HCT116 (cell line): ENCODE data around the gene LMNTD2. TPM values are rescaled to one million over a fixed set of nuclear protein-coding genes. Genes with fewer than 3 reads are reported as not detected.

Experiments used
- ATAC-seq: fragments of 200-7000 bp; cut with Tn5 transposase; 2 replicates; pipeline ENCODE4 v1.9.1; 2020; ENCODE audit warnings: mild to moderate bottlenecking, moderate library complexity
- BruUV-seq: library from RNA; stranded (reverse); fragments of 400-500 nt; replicated peaks from 2 replicates; lab custom pipeline; 2021; lab: Mats Ljungman, UMichigan
- CTCF ChIA-PET: fragments of 300-600 bp; sonication (Branson Sonifier 250); formaldehyde crosslinking; loops from one replicate; lab custom pipeline; 2021; ENCODE audit warnings: antibody characterized with exemption; lab: Charles Lee
- POLR2A ChIA-PET: fragments of 300-600, 350-600 bp; sonication (Branson Sonifier 250); formaldehyde crosslinking; loops from one replicate; lab custom pipeline; 2021; ENCODE audit warnings: antibody characterized with exemption; lab: Charles Lee
- RAD21 ChIA-PET, 2 experiments: fragments of 300-600 bp; sonication (Branson Sonifier 250); formaldehyde crosslinking; loops; one replicate each; lab custom pipeline; 2023; ENCODE audit warnings: low total read pairs in 2 of 2; ENCODE audit not compliant: uncharacterized antibody in 2 of 2, unreplicated experiment in 2 of 2, low non-redundant PET in 1 of 2; lab: Charles Lee
- DNase-seq: peaks from one replicate; pipeline ENCODE4 v3.0.0-alpha.2; 2010; ENCODE audit warnings: low read depth, low spot score
- H2AFZ ChIP-seq: fragments of 200-600 bp; shearing (Covaris generic), sonication (generic); 2 replicates; pipeline ENCODE4 v1.6.1; 2017; ENCODE audit warnings: low read depth, mixed run types, mixed read lengths, antibody characterized with exemption, low read length; ENCODE audit not compliant: poor library complexity, severe bottlenecking
- H3K27ac ChIP-seq: 2 replicates; pipeline ENCODE4 v1.5.1; 2012; ENCODE audit warnings: low read depth, low read length
- H3K27me3 ChIP-seq: fragments of 200-600 bp; sonication (generic); 2 replicates; pipeline ENCODE4 v1.6.1; 2016; ENCODE audit warnings: mixed run types, low read length, mixed read lengths; ENCODE audit not compliant: insufficient read depth
- H3K36me3 ChIP-seq, 2 experiments: fragments of 200-500 bp in 1 of 2; fragments of 200-600 bp in 1 of 2; sonication (Bioruptor generic) in 1 of 2; sonication (generic) in 1 of 2; 2 replicates each; pipeline versions ENCODE4 v1.5.1 to v1.6.1; 2014 to 2016; ENCODE audit warnings: low read length in 2 of 2, inconsistent platforms in 1 of 2, mixed read lengths in 1 of 2, mixed run types in 1 of 2; ENCODE audit not compliant: insufficient read depth in 2 of 2, control insufficient read depth in 1 of 2
- H3K4me1 ChIP-seq, 2 experiments: fragments of 200-600 bp in 1 of 2; sonication (generic) in 1 of 2; 2 replicates each; pipeline versions ENCODE4 v1.5.1 to v1.6.1; 2012 to 2017; ENCODE audit warnings: low read length in 2 of 2, inconsistent platforms in 1 of 2, mild to moderate bottlenecking in 1 of 2, mixed read lengths in 1 of 2, mixed run types in 1 of 2, moderate library complexity in 1 of 2; ENCODE audit not compliant: insufficient read depth in 2 of 2, control insufficient read depth in 1 of 2
- H3K4me2 ChIP-seq: fragments of 200-600 bp; sonication (generic); 2 replicates; pipeline ENCODE4 v1.6.1; 2017; ENCODE audit warnings: mixed run types, low read length, mixed read lengths
- H3K4me3 ChIP-seq, 2 experiments: fragments of 200-600 bp in 1 of 2; sonication (generic) in 1 of 2; replicated peaks in 1 of 2; 2 replicates each; pipeline ENCODE4 v1.5.1; 2011 to 2016; ENCODE audit warnings: low read length in 2 of 2, control low read depth in 1 of 2, low read depth in 1 of 2, mild to moderate bottlenecking in 1 of 2, mixed read lengths in 1 of 2, mixed run types in 1 of 2
- H3K79me2 ChIP-seq: fragments of 200-600 bp; sonication (generic); 2 replicates; pipeline ENCODE4 v1.6.1; 2017; ENCODE audit warnings: mild to moderate bottlenecking, mixed run types, low read length, moderate library complexity, mixed read lengths; ENCODE audit not compliant: insufficient read depth
- H3K9ac ChIP-seq: fragments of 200-600 bp; sonication (generic); 2 replicates; pipeline ENCODE4 v1.6.1; 2016; ENCODE audit warnings: low read length, mixed read lengths
- H3K9me2 ChIP-seq: fragments of 200-600 bp; sonication (generic), shearing (Covaris generic); 2 replicates; pipeline ENCODE4 v1.6.1; 2017; ENCODE audit warnings: mixed run types, mild to moderate bottlenecking, moderate library complexity; ENCODE audit not compliant: insufficient read depth
- H3K9me3 ChIP-seq, 2 experiments: fragments of 200-500 bp in 1 of 2; fragments of 200-600 bp in 1 of 2; sonication (Bioruptor generic) in 1 of 2; sonication (generic) in 1 of 2; 2 replicates each; pipeline ENCODE4 v1.6.1; 2014 to 2017; ENCODE audit warnings: low read length in 2 of 2, mixed read lengths in 2 of 2, inconsistent platforms in 1 of 2, low read depth in 1 of 2, mild to moderate bottlenecking in 1 of 2, mixed run types in 1 of 2, moderate library complexity in 1 of 2; ENCODE audit not compliant: control insufficient read depth in 1 of 2, insufficient read depth in 1 of 2
- H4K20me1 ChIP-seq: fragments of 200-600 bp; sonication (generic), shearing (Covaris generic); 2 replicates; pipeline ENCODE4 v1.6.1; 2017; ENCODE audit warnings: mixed run types, mild to moderate bottlenecking, moderate library complexity; ENCODE audit not compliant: insufficient read depth
- ATF3 ChIP-seq: IDR thresholded peaks from 2 replicates; pipeline ENCODE4 v1.6.1; 2012
- CTCF ChIP-seq, 3 experiments: fragments of 200-600 bp in 1 of 3; sonication (generic) in 1 of 3; IDR thresholded peaks in 2 of 3; conservative IDR thresholded peaks in 1 of 3; 2 replicates each; pipeline ENCODE4 v1.5.1; 2012 to 2017; ENCODE audit warnings: low read depth in 2 of 3, low read length in 2 of 3, antibody characterized with exemption in 1 of 3, borderline replicate concordance in 1 of 3, control low read depth in 1 of 3, mild to moderate bottlenecking in 1 of 3, mixed read lengths in 1 of 3, mixed run types in 1 of 3, moderate library complexity in 1 of 3; ENCODE audit not compliant: insufficient read depth in 1 of 3
- EGR1 ChIP-seq: IDR thresholded peaks from 2 replicates; pipeline ENCODE4 v1.6.1; 2012; ENCODE audit warnings: low read depth
- EZH2 ChIP-seq: fragments of 200-600 bp; sonication (generic); IDR thresholded peaks from 2 replicates; pipeline ENCODE4 v1.6.1; 2017; ENCODE audit warnings: antibody characterized with exemption, mixed run types
- EZH2phosphoT487 ChIP-seq: fragments of 200-600 bp; IDR thresholded peaks from 2 replicates; pipeline ENCODE4 v1.6.1; 2018; ENCODE audit warnings: antibody characterized with exemption, borderline replicate concordance
- FOSL1 ChIP-seq: IDR thresholded peaks from 2 replicates; pipeline ENCODE4 v1.6.1; 2012; ENCODE audit warnings: low read depth
- JUND ChIP-seq: IDR thresholded peaks from 2 replicates; pipeline ENCODE4 v1.6.1; 2012
- POLR2A ChIP-seq: IDR thresholded peaks from 2 replicates; pipeline ENCODE4 v1.7.0; 2011; ENCODE audit warnings: borderline replicate concordance; ENCODE audit not compliant: insufficient read depth, insufficient read length; ENCODE audit errors: extremely low read depth
- POLR2AphosphoS5 ChIP-seq: IDR thresholded peaks from 2 replicates; pipeline ENCODE4 v1.6.1; 2011; ENCODE audit warnings: mild to moderate bottlenecking, low read depth, low read length, moderate library complexity
- SP1 ChIP-seq: IDR thresholded peaks from 2 replicates; pipeline ENCODE4 v1.6.1; 2012; ENCODE audit warnings: low read depth
- SRF ChIP-seq: IDR thresholded peaks from 2 replicates; pipeline ENCODE4 v1.6.1; 2012; ENCODE audit warnings: low read depth
- TCF7L2 ChIP-seq: IDR thresholded peaks from 2 replicates; pipeline ENCODE4 v1.7.0; 2011; ENCODE audit warnings: borderline replicate concordance, inconsistent platforms; ENCODE audit not compliant: insufficient read depth, insufficient read length; ENCODE audit errors: extremely low read depth
- ZFX ChIP-seq: fragments of 450-650 bp; IDR thresholded peaks from 2 replicates; pipeline ENCODE4 v1.6.1; 2017
- intact Hi-C: fragments of 100-400 bp; cut with micrococcal nuclease; formaldehyde crosslinking; loops from 2 replicates; pipeline ENCODE4 v1.10.0; 2022
- total RNA-seq: library from RNA; stranded (reverse); gene quantifications from one replicate; pipeline ENCODE4 v1.2.1, GENCODE V29; 2021; ENCODE audit not compliant: unreplicated experiment

Gene LMNTD2
- total RNA-seq, 1 experiment from 2014 or later: 9.5 TPM

- no peaks in the 10 kb centered on the region for H3K9me3 ChIP-seq
- ChIA-PET CTCF (no interaction called here), POLR2A (no interaction called here), RAD21 (no interaction called here)
- H3K4me3 ChIP-seq: no peak overlapping the region
- peaks cover 31% of the 10 kb centered on the region; the same call in 1 of the 2 replicates for H3K79me2 ChIP-seq
- TF ChIP-seq SP1 (no peak), EZH2 (no peak), CTCF (IDR thresholded peaks at IDR 0.05 in 2 of 3, conservative IDR thresholded peaks at IDR 0.05 in 1 of 3; ENCODE audit: borderline replicate concordance in 1 of 3, insufficient read depth in 1 of 3, low read depth in 2 of 3, low read length in 2 of 3) (no peak), EZH2phosphoT487 (no peak), POLR2A (no peak), TCF7L2 (no peak), JUND (no peak), FOSL1 (no peak), SRF (no peak), ZFX (no peak), ATF3 (no peak), POLR2AphosphoS5 (no peak), EGR1 (no peak)
- no peaks in the 10 kb centered on the region for H3K27me3 ChIP-seq
- ATAC-seq (no peak), DNase-seq (no peak)
- H2AFZ ChIP-seq: no peak overlapping the region
- no peaks in the 10 kb centered on the region for H4K20me1 ChIP-seq
- H3K4me2 ChIP-seq: no peak overlapping the region
- no peak overlapping the region for H3K9ac ChIP-seq
- intact Hi-C loops: no loop called here
- BruUV-seq: no TSS peak
- H3K9me2 ChIP-seq: no peaks in the 10 kb centered on the region
- H3K36me3 ChIP-seq: peaks cover 49 to 51% of the 10 kb centered on the region in 2 experiments; a peak in 3 of 4 replicates
- no peaks in the 10 kb centered on the region for H3K4me1 ChIP-seq
- H3K27ac ChIP-seq: no peak overlapping the region; the same call in 1 of the 2 replicates
Observed at GRCh38 chr11:605286-606129, 45.0 kb upstream of the LMNTD2 start.
